WI38 (cell line): ENCODE results near the gene COA4.
A peak's percentile ranks its signal among the peaks of the same experiment; 100 is the strongest.

ENCODE experiments used
- H3K4me3 ChIP-seq: 2 replicates; pipeline ENCODE4 v1.5.1; 2011; ENCODE audit warnings: low read depth, mild to moderate bottlenecking, control low read depth, low read length
- CTCF ChIP-seq: IDR thresholded peaks from 2 replicates; pipeline ENCODE4 v1.5.1; 2012; ENCODE audit warnings: low read depth, mild to moderate bottlenecking, control low read depth, low read length

Gene COA4

GRCh38 chr11:73878771-73879170 lies 2.1 kb upstream of the COA4 start:
- TF ChIP-seq CTCF: no peak
- H3K4me3 ChIP-seq: no peak overlapping the region

DNA sequence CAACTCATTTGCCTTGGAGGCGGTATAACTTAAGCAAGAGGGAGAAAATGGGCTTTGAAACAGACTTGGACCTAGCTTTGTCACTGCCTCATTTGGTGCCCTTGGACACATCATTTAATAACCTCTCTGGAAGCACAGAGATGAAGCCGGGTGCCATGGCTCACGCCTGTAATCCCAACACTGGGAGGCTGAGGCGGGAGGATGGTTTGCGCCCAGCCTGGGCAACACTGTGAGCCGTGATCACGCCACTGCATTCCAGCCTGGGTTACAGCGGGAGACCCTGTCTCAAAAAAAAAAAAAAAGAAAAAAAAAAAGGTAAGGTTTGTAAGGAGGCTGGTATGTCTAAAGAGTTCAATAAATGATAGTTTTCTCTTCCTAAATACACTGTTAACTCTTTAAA lies 806 bp downstream of the COA4 start:
- TF ChIP-seq CTCF: no peak
- H3K4me3 ChIP-seq: peak overlapping the region; percentile 93

DNA sequence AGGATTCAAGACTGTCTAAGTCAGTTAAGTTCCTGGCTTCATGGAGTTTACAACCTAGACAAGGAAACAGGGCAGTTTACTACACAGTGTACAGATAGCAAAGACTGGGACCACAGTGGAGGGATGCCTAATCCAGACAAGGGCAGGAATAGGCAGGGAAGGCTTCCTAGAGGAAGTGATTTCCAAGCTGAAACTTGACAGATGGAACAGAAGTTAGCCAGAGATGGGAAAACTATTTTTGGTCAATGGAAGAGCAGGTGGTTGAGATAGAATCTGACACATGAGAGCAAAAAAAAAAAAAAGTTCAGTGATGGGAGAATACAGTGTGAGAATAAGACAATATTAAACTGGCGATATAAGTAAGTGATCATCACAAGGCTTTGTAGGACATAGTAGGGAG lies 1.3 kb downstream of the COA4 start:
- TF ChIP-seq CTCF: no peak
- peak overlapping the region; percentile 93 for H3K4me3 ChIP-seq

DNA sequence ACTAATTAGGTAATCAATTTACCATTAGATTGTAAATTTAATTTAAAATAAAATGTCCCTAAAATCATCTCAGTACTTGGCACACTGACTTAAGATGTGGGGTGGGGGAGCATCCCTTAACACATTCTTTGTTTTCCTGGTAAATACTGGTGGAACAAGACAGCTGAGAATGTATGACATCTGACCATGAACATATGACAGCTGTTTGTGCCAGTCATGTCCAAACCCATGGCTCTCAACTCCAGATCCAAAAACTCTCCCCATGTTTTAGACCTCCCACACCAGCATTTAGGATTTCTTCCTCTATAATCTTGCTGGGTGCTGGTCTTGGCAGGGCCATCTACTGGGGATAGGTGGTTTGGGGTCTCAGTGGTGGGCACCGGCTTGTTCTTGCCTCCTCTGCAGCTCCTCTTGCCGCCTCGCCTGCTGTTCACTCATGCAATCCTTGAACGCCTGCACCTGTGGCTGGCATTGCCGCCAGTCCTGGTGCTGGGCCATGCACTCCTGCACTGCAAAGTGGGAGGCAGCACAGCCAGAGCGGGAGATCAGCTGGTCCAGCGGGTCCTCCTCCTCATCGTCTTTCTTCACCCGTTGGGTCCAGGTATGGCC lies 3.8 kb downstream of the COA4 start:
- H3K4me3 ChIP-seq: no peak overlapping the region
- TF ChIP-seq CTCF: no peak

- TF ChIP-seq CTCF: no peak
- no peak overlapping the region for H3K4me3 ChIP-seq
Measured at GRCh38 chr11:73870261-73870660, 6.4 kb downstream of the COA4 start.

DNA sequence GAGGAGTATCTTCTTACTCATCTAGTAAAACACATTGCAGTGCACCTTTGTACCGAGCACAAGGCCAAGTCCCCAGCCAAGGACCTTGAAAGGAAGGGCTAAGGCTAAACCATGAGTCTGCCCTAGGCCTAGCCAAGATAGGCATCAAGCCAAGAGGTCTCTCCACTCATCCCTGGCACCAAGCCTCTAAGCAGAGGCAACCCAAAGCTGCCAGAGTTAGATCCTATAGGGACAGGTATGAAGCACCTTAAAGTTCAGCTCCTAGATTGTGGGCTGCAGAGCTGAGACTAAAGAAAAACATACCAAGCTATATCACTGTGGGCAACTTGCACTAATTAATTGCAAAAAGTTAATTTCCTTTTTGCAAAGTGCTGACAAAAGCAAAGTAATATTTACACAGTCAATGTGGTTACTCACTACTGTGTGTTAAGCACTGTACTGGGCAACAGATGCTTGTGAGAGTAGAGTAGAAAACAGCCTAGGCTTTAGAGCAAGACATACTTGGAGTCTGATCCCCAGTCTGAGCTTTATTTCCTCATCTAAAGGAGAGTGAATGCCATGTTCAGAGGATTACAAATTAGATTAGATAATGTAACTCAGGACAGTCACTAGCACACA lies 7.2 kb downstream of the COA4 start:
- no peak for TF ChIP-seq CTCF

GRCh38 chr11:73866586-73866996 lies 10.1 kb downstream of the COA4 start:
- TF ChIP-seq CTCF: no peak
- H3K4me3 ChIP-seq: no peak overlapping the region

More for the DNA sequence above, 7.2 kb downstream of the COA4 start:
- H3K4me3 ChIP-seq: no peak overlapping the region
